K562 (cell line): ENCODE measurements around the gene MGAT5. TPM values are rescaled to one million over a fixed set of nuclear protein-coding genes. Genes with fewer than 3 reads are reported as not detected.

ENCODE experiments used
- ATAC-seq: fragments of 200-7000 bp; cut with Tn5 transposase; 3 replicates; pipeline ENCODE4 v1.9.1; 2020; ENCODE audit warnings: moderate library complexity
- BruUV-seq: library from RNA; stranded (reverse); fragments of 400-500 nt; replicated peaks from 2 replicates; lab custom pipeline; 2021; lab: Mats Ljungman, UMichigan
- CTCF ChIA-PET: fragments of 300-600 bp; formaldehyde crosslinking; extraction: SDS; loops from one replicate; lab custom pipeline; 2021; ENCODE audit warnings: low intra/inter-chr PET ratio; lab: Yijun Ruan, JAX
- POLR2A ChIA-PET: fragments of 300-600, 350-650 bp; sonication (Branson Sonifier 250); formaldehyde crosslinking; extraction: SDS; loops from one replicate; lab custom pipeline; 2021; ENCODE audit warnings: antibody characterized with exemption, inconsistent platforms; lab: Yijun Ruan, JAX
- DNase-seq, 4 experiments: peaks; one replicate each; pipeline versions ENCODE4 v3.0.0 to v3.0.0-alpha.2; 2011 to 2018; ENCODE audit warnings: low spot score in 3 of 4, mixed read lengths in 3 of 4; ENCODE audit errors: extremely low read depth in 1 of 4
- FAIRE-seq: peaks from 2 replicates; lab custom pipeline; 2011; peaks lifted over from hg19 to GRCh38; lab: Jason Lieb, UNC
- H2AFZ ChIP-seq: 2 replicates; pipeline ENCODE4 v1.6.0; 2011; ENCODE audit warnings: low read depth, low read length, control low read depth, inconsistent platforms
- H3K27ac ChIP-seq: fragments of 200-600 bp; 3 replicates; pipeline ENCODE4 v1.8.0; 2011; ENCODE audit warnings: low read depth, mild to moderate bottlenecking, control low read depth, inconsistent platforms, low read length, moderate library complexity, mixed read lengths; ENCODE audit errors: extremely low read depth
- H3K27me3 ChIP-seq, 2 experiments: fragments of 300-600 bp in 1 of 2; 2 replicates in 1 of 2; 3 replicates in 1 of 2; pipeline versions ENCODE4 v1.6.0 to v1.8.0; 2011; ENCODE audit warnings: inconsistent platforms in 2 of 2, low read length in 2 of 2, mild to moderate bottlenecking in 1 of 2, mixed read lengths in 1 of 2, moderate library complexity in 1 of 2; ENCODE audit not compliant: control insufficient read depth in 2 of 2, insufficient read depth in 2 of 2
- H3K36me3 ChIP-seq: fragments of 300-600 bp; 3 replicates; pipeline ENCODE4 v1.8.0; 2011; ENCODE audit warnings: mild to moderate bottlenecking, low read length, inconsistent platforms; ENCODE audit not compliant: control insufficient read depth, insufficient read depth
- H3K4me1 ChIP-seq, 2 experiments: fragments of 200-600 bp in 1 of 2; replicated peaks in 1 of 2; 2 replicates in 1 of 2; 3 replicates in 1 of 2; pipeline versions ENCODE4 v1.5.1 to v1.8.0; 2011; ENCODE audit warnings: inconsistent platforms in 2 of 2, low read length in 2 of 2, mild to moderate bottlenecking in 1 of 2, mixed read lengths in 1 of 2, moderate library complexity in 1 of 2; ENCODE audit not compliant: control insufficient read depth in 2 of 2, insufficient read depth in 2 of 2
- H3K4me2 ChIP-seq: 2 replicates; pipeline ENCODE4 v1.6.1; 2011; ENCODE audit warnings: low read length, control low read depth, inconsistent platforms, mixed read lengths; ENCODE audit not compliant: insufficient read depth
- H3K4me3 ChIP-seq: fragments of 200-600 bp; sonication (generic), shearing (Covaris generic); 2 replicates; pipeline ENCODE4 v1.5.1; 2016; ENCODE audit warnings: control low read depth, inconsistent platforms
- H3K79me2 ChIP-seq: fragments of 200-600 bp; 3 replicates; pipeline ENCODE4 v1.8.0; 2011; ENCODE audit warnings: low read length, inconsistent platforms; ENCODE audit not compliant: control insufficient read depth, insufficient read depth
- H3K9ac ChIP-seq, 2 experiments: 2 replicates each; pipeline versions ENCODE4 v1.6.0 to v1.6.1; 2011; ENCODE audit warnings: low read depth in 2 of 2, low read length in 2 of 2, control low read depth in 1 of 2, inconsistent platforms in 1 of 2, mild to moderate bottlenecking in 1 of 2, mixed read lengths in 1 of 2; ENCODE audit not compliant: insufficient read depth in 1 of 2
- H3K9me1 ChIP-seq: one replicate; pipeline ENCODE4 v1.6.0; 2011; ENCODE audit warnings: inconsistent platforms, mild to moderate bottlenecking, low read length, moderate library complexity; ENCODE audit not compliant: control insufficient read depth, insufficient read depth
- H3K9me3 ChIP-seq: replicated peaks from 2 replicates; pipeline ENCODE4 v1.5.1; 2011; ENCODE audit warnings: low read depth, low read length, inconsistent platforms; ENCODE audit not compliant: control insufficient read depth, insufficient read depth
- H4K20me1 ChIP-seq: replicated peaks from 2 replicates; pipeline ENCODE4 v1.6.1; 2011; ENCODE audit warnings: low read length, inconsistent platforms, mixed read lengths; ENCODE audit not compliant: control insufficient read depth, insufficient read depth
- CBX5 ChIP-seq: IDR thresholded peaks from 2 replicates; pipeline ENCODE4 v1.6.1; 2014; ENCODE audit warnings: low read depth, borderline replicate concordance
- EZH2 ChIP-seq: IDR thresholded peaks from 2 replicates; pipeline ENCODE4 v1.6.1; 2012; ENCODE audit warnings: low read depth, mild to moderate bottlenecking, inconsistent platforms, low read length, borderline replicate concordance
- HCFC1 ChIP-seq: IDR thresholded peaks from 2 replicates; pipeline ENCODE4 v1.6.1; 2012; ENCODE audit warnings: low read depth, low read length, improper control_type of control experiment
- HNRNPL ChIP-seq: fragments of 200-400 bp; formaldehyde crosslinking; IDR thresholded peaks from 2 replicates; pipeline ENCODE4 v1.6.1; 2017; ENCODE audit warnings: low read depth, mild to moderate bottlenecking, low read length
- MTF1 ChIP-seq: fragments of 250-450 bp; sonication (Bioruptor Pico); IDR thresholded peaks from 2 replicates; pipeline ENCODE4 v1.9.0; 2021; ENCODE audit warnings: moderate library complexity, mild to moderate bottlenecking, inconsistent platforms, borderline replicate concordance
- SIRT6 ChIP-seq: IDR thresholded peaks from one replicate; pipeline ENCODE4 v1.6.1; 2012; ENCODE audit warnings: low read depth, mild to moderate bottlenecking, control low read depth, inconsistent platforms, low read length, moderate library complexity
- WGBS: fragments of 100-300 bp; shearing (Covaris generic); methylation state at CpG from one replicate; pipeline ENCODE4 v1.1.6; 2016; ENCODE audit warnings: low coverage, mixed read lengths; ENCODE audit not compliant: insufficient coverage; ENCODE audit errors: missing lambda C conversion rate; 5-methylcytosine and 5-hydroxymethylcytosine counted together
- in situ Hi-C: fragments of 300-500 bp; cut with MboI; formaldehyde crosslinking; loops from 4 replicates; pipeline ENCODE4 v1.15.0; 2018; ENCODE audit warnings: inconsistent platforms, mixed read lengths
- intact Hi-C: fragments of 100-400 bp; cut with micrococcal nuclease; formaldehyde crosslinking; loops from 2 replicates; pipeline ENCODE4 v1.14.2; 2022
- polyA plus RNA-seq, 8 experiments: library from polyadenylated mRNA; depleted of rRNA in 4 of 8; stranded (reverse) in 5 of 8; unstranded in 3 of 8; fragments of >200 nt; fragmentation: Nextera tagmentation in 2 of 8; fragmentation: Illumina TruSeq in 1 of 8; extraction: Ambion mirVana in 2 of 8; extraction: Trizol in 1 of 8; gene quantifications; 2 replicates each; pipeline versions ENCODE4 v1.2.1 to v1.2.3, GENCODE V29; 2011 to 2014; ENCODE audit warnings: inconsistent platforms in 1 of 8, missing spikeins in 1 of 8
- total RNA-seq, 7 experiments: library from RNA; depleted of rRNA in 6 of 7; stranded (reverse); fragments of >200 nt in 6 of 7; fragmentation: Illumina TruSeq in 2 of 7; extraction: Trizol in 2 of 7; gene quantifications; 2 replicates each; pipeline versions ENCODE4 v1.2.1 to v1.2.3, GENCODE V29; 2011 to 2021; ENCODE audit warnings: low replicate concordance in 1 of 7
- TF ChIP-seq, protein P1 (sequence below): sonication (generic); formaldehyde crosslinking; IDR thresholded peaks from 2 replicates; pipeline ENCODE4 v1.9.0; 2022; ENCODE audit warnings: mild to moderate bottlenecking, missing genetic modification reagents
- TF ChIP-seq, protein P2 (sequence below): fragments of 450-650 bp; IDR thresholded peaks from 2 replicates; pipeline ENCODE4 v1.6.1; 2016; ENCODE audit warnings: mild to moderate bottlenecking
- TF ChIP-seq, protein P3 (sequence below): fragments of 250-450 bp; sonication (Bioruptor Pico); IDR thresholded peaks from 2 replicates; pipeline ENCODE4 v1.5.1; 2021; ENCODE audit warnings: mild to moderate bottlenecking

MGAT5 gene
- total and polyA plus RNA-seq, 9 of the 15 experiments (the other 6 are each of a cell fraction or from before 2014, with no cell fraction given), result 1.6 to 18.6 (median 11.1) TPM

DNA sequence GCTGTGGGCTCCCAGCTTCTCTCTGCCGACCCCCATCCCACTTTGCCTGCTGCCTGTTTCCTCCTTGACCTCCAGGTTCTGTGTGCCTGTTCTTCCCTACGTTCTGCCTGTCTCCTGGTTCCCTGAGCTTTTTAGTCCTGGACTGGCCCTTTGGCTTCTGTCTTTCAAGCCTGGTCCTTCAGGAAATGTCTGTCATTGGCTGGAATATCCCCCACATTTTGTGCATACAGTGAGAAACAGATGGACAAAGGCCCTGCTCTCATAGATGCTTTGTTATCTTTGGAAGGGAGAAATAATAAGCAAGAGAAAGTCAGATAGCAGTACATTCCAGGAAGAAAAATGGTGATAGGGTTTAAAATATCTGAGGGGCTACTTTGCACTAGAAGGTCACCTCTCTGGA lies 5.7 kb downstream of the MGAT5 start (continued):
- no peak for TF ChIP-seq SIRT6
- TF ChIP-seq CBX5, result no peak
- TF ChIP-seq, protein P1, sequence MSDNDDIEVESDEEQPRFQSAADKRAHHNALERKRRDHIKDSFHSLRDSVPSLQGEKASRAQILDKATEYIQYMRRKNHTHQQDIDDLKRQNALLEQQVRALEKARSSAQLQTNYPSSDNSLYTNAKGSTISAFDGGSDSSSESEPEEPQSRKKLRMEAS (CRISPR knock-in tag), result no peak
- TF ChIP-seq EZH2, result no peak
- TF ChIP-seq, all 486 proteins: peak for 0

DNA sequence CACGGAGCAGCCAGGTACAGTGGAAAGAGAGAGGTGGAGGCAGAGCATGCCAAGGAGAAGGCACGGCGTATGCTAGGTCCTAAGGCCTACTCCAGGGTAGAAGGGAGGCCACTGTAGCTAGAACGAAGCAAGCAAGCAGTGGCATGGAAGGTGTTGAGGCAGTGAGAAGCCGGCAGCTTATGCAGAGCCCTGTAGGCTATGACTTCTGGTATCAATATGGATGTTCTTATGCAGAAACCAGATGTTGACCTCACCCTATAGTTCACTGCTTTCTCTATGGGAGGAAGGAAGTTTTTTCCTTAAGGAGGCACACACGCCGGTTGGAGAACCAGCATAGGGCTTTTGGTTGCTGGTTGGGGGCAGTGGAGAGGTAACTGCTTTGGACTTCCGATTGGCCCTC lies 6.1 kb downstream of the MGAT5 start:
- Histone ChIP-seq H3K4me1 (no peaks in the 10 kb centered on the region), H3K4me3 (no peak overlapping the region), H3K27ac (no peak overlapping the region), H4K20me1 (no peaks in the 10 kb centered on the region; the same call in 1 of the 2 replicates), H3K27me3 (no peaks in the 10 kb centered on the region), H3K9ac (no peak overlapping the region), H3K9me1 (no peaks in the 10 kb centered on the region), H3K79me2 (no peaks in the 10 kb centered on the region), H3K4me2 (no peak overlapping the region), H2AFZ (no peak overlapping the region), H3K36me3 (no peaks in the 10 kb centered on the region), H3K9me3 (no peaks in the 10 kb centered on the region)
- WGBS, result 55% methylated on average over 8 of the region's 8 CpGs
- no TSS peak for BruUV-seq
- CTCF ChIA-PET, result no interaction called here
- intact Hi-C loops, result no loop called here
- ATAC-seq (no peak; the same call in 2 of the 3 replicates), DNase-seq (no peak), FAIRE-seq (no peak)
- POLR2A ChIA-PET, result no interaction called here
- in situ Hi-C loops, result no loop called here
- TF ChIP-seq MTF1, result no peak
- TF ChIP-seq HCFC1, result no peak
- no peak for TF ChIP-seq HNRNPL
- TF ChIP-seq, protein P2, sequence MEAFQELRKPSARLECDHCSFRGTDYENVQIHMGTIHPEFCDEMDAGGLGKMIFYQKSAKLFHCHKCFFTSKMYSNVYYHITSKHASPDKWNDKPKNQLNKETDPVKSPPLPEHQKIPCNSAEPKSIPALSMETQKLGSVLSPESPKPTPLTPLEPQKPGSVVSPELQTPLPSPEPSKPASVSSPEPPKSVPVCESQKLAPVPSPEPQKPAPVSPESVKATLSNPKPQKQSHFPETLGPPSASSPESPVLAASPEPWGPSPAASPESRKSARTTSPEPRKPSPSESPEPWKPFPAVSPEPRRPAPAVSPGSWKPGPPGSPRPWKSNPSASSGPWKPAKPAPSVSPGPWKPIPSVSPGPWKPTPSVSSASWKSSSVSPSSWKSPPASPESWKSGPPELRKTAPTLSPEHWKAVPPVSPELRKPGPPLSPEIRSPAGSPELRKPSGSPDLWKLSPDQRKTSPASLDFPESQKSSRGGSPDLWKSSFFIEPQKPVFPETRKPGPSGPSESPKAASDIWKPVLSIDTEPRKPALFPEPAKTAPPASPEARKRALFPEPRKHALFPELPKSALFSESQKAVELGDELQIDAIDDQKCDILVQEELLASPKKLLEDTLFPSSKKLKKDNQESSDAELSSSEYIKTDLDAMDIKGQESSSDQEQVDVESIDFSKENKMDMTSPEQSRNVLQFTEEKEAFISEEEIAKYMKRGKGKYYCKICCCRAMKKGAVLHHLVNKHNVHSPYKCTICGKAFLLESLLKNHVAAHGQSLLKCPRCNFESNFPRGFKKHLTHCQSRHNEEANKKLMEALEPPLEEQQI, result no peak
- TF ChIP-seq, protein P3, sequence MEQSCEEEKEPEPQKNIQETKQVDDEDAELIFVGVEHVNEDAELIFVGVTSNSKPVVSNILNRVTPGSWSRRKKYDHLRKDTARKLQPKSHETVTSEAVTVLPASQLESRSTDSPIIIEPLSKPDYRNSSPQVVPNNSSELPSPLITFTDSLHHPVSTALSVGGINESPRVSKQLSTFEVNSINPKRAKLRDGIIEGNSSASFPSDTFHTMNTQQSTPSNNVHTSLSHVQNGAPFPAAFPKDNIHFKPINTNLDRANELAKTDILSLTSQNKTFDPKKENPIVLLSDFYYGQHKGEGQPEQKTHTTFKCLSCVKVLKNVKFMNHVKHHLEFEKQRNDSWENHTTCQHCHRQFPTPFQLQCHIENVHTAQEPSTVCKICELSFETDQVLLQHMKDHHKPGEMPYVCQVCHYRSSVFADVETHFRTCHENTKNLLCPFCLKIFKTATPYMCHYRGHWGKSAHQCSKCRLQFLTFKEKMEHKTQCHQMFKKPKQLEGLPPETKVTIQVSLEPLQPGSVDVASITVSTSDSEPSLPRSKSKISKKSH (CRISPR knock-in tag), result no peak
